ENCODE data around the gene MCF2L. TPM values are rescaled to one million over a fixed set of nuclear protein-coding genes. Genes with fewer than 3 reads are reported as not detected.

MCF2L gene
- total and polyA plus RNA-seq, 2 experiments from 2014 or later: 4.8 to 25.6 TPM

DNA sequence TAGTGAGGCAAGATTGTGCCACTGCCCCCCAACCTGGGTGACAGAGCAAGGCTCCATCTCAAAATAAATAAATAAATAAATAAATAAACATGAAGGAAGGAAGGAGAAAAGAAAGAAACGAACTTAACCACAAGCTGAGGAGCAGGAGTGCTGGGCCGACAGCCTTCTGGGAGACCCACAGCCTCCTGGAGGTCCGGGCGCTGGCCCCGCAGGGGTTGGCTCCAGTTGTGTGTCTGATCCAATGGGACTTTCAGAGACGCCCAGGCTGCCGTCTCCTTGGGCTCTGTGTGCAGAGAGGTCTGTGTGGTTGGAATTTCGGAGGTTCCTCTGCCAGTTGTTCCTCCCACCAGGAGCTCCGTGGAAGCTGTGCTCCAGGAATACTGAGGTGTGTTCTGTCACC lies 36.0 kb upstream of the MCF2L start (continued):
- TF ChIP-seq CTCF (conservative IDR thresholded peaks at IDR 0.05; ENCODE audit: low read depth in 2 of 2): no peak
- TF ChIP-seq EZH2phosphoT487 (IDR thresholded peaks at IDR 0.05; ENCODE audit: unreplicated experiment): no peak
- TF ChIP-seq ZNF114 (CRISPR knock-in tag; IDR thresholded peaks at IDR 0.05): no peak
- no peak for TF ChIP-seq POLR2AphosphoS5 (IDR thresholded peaks at IDR 0.05; ENCODE audit: low read depth)
- TF ChIP-seq NANOG (IDR thresholded peaks at IDR 0.05; ENCODE audit: borderline replicate concordance): no peak
- no peak for TF ChIP-seq JUNB (IDR thresholded peaks at IDR 0.05; ENCODE audit: unreplicated experiment)
- TF ChIP-seq ETS1 (IDR thresholded peaks at IDR 0.05): no peak
- no peak for TF ChIP-seq CREB1 (CRISPR knock-in tag; IDR thresholded peaks at IDR 0.05; ENCODE audit: low read depth)
- TF ChIP-seq EZH2 (IDR thresholded peaks at IDR 0.05; ENCODE audit: low read depth, unreplicated experiment): no peak

DNA sequence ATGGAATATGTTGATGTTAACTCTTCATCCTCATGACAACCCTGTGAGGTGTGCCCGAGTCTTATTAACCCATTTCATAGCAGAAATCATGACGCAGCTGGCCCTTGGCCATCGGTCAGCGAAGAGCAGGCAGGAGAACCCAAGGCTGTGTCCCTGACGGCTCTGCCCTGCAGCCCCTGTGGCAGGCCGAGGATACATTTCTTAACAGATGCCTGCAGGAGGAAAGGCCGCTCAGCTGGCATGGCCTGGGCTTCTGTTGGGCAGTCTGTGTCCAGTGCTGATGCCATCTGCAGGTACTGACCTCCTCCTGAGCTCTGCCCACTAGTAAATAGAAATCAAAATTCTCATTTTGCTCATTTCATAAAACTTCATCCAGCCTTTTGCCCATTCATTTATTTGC lies 35.4 kb upstream of the MCF2L start:
- no peak for ATAC-seq
- peaks cover 21% of the 10 kb centered on the region for H3K4me1 Mint-ChIP-seq
- no peaks in the 10 kb centered on the region for H3K4me1 ChIP-seq (ENCODE audit: insufficient read depth)
- H3K4me3 ChIP-seq: no peak overlapping the region
- H3K4me2 ChIP-seq: no peak overlapping the region
- no peak overlapping the region; the same call in 1 of the 2 replicates for H3K27ac Mint-ChIP-seq
- H3K27me3 Mint-ChIP-seq (ENCODE audit: insufficient read depth, low read depth, poor library complexity): peaks cover 14% of the 10 kb centered on the region
- H3K9me2 ChIP-seq (ENCODE audit: insufficient read depth): no peaks in the 10 kb centered on the region
- peaks cover 8% of the 10 kb centered on the region; the same call in 1 of the 2 replicates for H4K20me1 ChIP-seq (replicated peaks; ENCODE audit: insufficient read depth)
- no peaks in the 10 kb centered on the region for H3K79me2 ChIP-seq (replicated peaks; ENCODE audit: insufficient read depth)
- H3K36me3 Mint-ChIP-seq (ENCODE audit: low read depth): 0 out of 3 replicates have a peak, but pooled peaks cover 2% of the 10 kb centered on the region
- TF ChIP-seq, protein P1, sequence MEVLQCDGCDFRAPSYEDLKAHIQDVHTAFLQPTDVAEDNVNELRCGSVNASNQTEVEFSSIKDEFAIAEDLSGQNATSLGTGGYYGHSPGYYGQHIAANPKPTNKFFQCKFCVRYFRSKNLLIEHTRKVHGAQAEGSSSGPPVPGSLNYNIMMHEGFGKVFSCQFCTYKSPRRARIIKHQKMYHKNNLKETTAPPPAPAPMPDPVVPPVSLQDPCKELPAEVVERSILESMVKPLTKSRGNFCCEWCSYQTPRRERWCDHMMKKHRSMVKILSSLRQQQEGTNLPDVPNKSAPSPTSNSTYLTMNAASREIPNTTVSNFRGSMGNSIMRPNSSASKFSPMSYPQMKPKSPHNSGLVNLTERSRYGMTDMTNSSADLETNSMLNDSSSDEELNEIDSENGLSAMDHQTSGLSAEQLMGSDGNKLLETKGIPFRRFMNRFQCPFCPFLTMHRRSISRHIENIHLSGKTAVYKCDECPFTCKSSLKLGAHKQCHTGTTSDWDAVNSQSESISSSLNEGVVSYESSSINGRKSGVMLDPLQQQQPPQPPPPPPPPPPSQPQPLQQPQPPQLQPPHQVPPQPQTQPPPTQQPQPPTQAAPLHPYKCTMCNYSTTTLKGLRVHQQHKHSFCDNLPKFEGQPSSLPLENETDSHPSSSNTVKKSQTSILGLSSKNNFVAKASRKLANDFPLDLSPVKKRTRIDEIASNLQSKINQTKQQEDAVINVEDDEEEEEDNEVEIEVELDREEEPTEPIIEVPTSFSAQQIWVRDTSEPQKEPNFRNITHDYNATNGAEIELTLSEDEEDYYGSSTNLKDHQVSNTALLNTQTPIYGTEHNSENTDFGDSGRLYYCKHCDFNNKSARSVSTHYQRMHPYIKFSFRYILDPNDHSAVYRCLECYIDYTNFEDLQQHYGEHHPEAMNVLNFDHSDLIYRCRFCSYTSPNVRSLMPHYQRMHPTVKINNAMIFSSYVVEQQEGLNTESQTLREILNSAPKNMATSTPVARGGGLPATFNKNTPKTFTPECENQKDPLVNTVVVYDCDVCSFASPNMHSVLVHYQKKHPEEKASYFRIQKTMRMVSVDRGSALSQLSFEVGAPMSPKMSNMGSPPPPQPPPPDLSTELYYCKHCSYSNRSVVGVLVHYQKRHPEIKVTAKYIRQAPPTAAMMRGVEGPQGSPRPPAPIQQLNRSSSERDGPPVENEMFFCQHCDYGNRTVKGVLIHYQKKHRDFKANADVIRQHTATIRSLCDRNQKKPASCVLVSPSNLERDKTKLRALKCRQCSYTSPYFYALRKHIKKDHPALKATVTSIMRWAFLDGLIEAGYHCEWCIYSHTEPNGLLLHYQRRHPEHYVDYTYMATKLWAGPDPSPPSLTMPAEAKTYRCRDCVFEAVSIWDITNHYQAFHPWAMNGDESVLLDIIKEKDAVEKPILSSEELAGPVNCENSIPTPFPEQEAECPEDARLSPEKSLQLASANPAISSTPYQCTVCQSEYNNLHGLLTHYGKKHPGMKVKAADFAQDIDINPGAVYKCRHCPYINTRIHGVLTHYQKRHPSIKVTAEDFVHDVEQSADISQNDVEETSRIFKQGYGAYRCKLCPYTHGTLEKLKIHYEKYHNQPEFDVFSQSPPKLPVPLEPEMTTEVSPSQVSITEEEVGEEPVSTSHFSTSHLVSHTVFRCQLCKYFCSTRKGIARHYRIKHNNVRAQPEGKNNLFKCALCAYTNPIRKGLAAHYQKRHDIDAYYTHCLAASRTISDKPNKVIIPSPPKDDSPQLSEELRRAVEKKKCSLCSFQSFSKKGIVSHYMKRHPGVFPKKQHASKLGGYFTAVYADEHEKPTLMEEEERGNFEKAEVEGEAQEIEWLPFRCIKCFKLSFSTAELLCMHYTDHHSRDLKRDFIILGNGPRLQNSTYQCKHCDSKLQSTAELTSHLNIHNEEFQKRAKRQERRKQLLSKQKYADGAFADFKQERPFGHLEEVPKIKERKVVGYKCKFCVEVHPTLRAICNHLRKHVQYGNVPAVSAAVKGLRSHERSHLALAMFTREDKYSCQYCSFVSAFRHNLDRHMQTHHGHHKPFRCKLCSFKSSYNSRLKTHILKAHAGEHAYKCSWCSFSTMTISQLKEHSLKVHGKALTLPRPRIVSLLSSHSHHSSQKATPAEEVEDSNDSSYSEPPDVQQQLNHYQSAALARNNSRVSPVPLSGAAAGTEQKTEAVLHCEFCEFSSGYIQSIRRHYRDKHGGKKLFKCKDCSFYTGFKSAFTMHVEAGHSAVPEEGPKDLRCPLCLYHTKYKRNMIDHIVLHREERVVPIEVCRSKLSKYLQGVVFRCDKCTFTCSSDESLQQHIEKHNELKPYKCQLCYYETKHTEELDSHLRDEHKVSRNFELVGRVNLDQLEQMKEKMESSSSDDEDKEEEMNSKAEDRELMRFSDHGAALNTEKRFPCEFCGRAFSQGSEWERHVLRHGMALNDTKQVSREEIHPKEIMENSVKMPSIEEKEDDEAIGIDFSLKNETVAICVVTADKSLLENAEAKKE (CRISPR knock-in tag; IDR thresholded peaks at IDR 0.05): no peak
- TF ChIP-seq STAT1 (IDR thresholded peaks at IDR 0.05; ENCODE audit: unreplicated experiment) (no peak), ZNF114 (CRISPR knock-in tag; IDR thresholded peaks at IDR 0.05) (no peak), REST (IDR thresholded peaks at IDR 0.05; ENCODE audit: unreplicated experiment) (no peak), NANOG (IDR thresholded peaks at IDR 0.05; ENCODE audit: borderline replicate concordance) (no peak)
- no peak overlapping the region for H3K4me3 Mint-ChIP-seq
- no peaks in the 10 kb centered on the region; the same call in 2 of the 3 replicates for H3K9me3 Mint-ChIP-seq
- H2AFZ ChIP-seq: no peak overlapping the region
- H3K27me3 ChIP-seq (ENCODE audit: insufficient read depth): no peaks in the 10 kb centered on the region
- no peaks in the 10 kb centered on the region for H3K36me3 ChIP-seq (ENCODE audit: insufficient read depth)
- no peak overlapping the region for H3K27ac ChIP-seq (ENCODE audit: low read depth)
- no peaks in the 10 kb centered on the region for H3F3A ChIP-seq (replicated peaks; ENCODE audit: low read depth)
- DNase-seq (ENCODE audit: low spot score): no peak
